RWPE2 (cell line): ENCODE results near the gene MYL12B.
A peak's percentile ranks its signal among the peaks of the same experiment; 100 is the strongest.

Source experiments
- ATAC-seq: fragments of 200-7000 bp; cut with Tn5 transposase; 3 replicates; pipeline ENCODE4 v1.9.1; 2021; ENCODE audit warnings: low read depth
- DNase-seq: peaks from one replicate; pipeline ENCODE4 v3.0.0-alpha.2; 2020; ENCODE audit warnings: low spot score
- H3K27ac ChIP-seq: fragments of 450-650 bp; 2 replicates; pipeline ENCODE4 v1.5.1; 2017; ENCODE audit warnings: mild to moderate bottlenecking; ENCODE audit not compliant: poor library complexity, severe bottlenecking
- H3K27me3 ChIP-seq: fragments of 250-450 bp; sonication (Bioruptor Pico); 2 replicates; pipeline ENCODE4 v1.5.1; 2021; ENCODE audit warnings: mild to moderate bottlenecking, moderate library complexity; ENCODE audit not compliant: insufficient read depth, poor library complexity, severe bottlenecking
- H3K36me3 ChIP-seq: fragments of 250-450 bp; sonication (Bioruptor Pico); 2 replicates; pipeline ENCODE4 v1.5.1; 2020; ENCODE audit warnings: low read depth, mild to moderate bottlenecking, moderate library complexity
- H3K4me1 ChIP-seq: fragments of 250-450 bp; sonication (Bioruptor Pico); 2 replicates; pipeline ENCODE4 v1.5.1; 2021; ENCODE audit warnings: mild to moderate bottlenecking, moderate library complexity; ENCODE audit not compliant: insufficient read depth, poor library complexity, severe bottlenecking
- H3K4me3 ChIP-seq: fragments of 250-450 bp; sonication (Bioruptor Pico); 2 replicates; pipeline ENCODE4 v1.5.1; 2021; ENCODE audit warnings: mild to moderate bottlenecking, moderate library complexity; ENCODE audit not compliant: severe bottlenecking
- H3K9me3 ChIP-seq: fragments of 250-450 bp; sonication (Bioruptor Pico); 2 replicates; pipeline ENCODE4 v1.5.1; 2021; ENCODE audit warnings: mild to moderate bottlenecking, moderate library complexity; ENCODE audit not compliant: severe bottlenecking
- CTCF ChIP-seq: fragments of 450-650 bp; IDR thresholded peaks from one replicate; pipeline ENCODE4 v1.5.1; 2017; ENCODE audit warnings: mild to moderate bottlenecking, moderate library complexity; ENCODE audit not compliant: poor library complexity, severe bottlenecking

MYL12B gene

GRCh38 chr18:3250237-3251107 is 11.5 kb upstream of the MYL12B start:
- Histone ChIP-seq H3K4me1 (peaks cover 35% of the 10 kb centered on the region), H3K27me3 (no peaks in the 10 kb centered on the region), H3K9me3 (no peaks in the 10 kb centered on the region), H3K27ac (peak overlapping the region; percentile 89), H3K36me3 (peaks cover 71% of the 10 kb centered on the region), H3K4me3 (no peak overlapping the region)
- DNase-seq (no peak), ATAC-seq (peak; percentile 24)
- TF ChIP-seq CTCF, result no peak

- Histone ChIP-seq H3K36me3 (peaks cover 81% of the 10 kb centered on the region), H3K4me1 (peaks cover 40% of the 10 kb centered on the region), H3K27me3 (no peaks in the 10 kb centered on the region), H3K27ac (peak overlapping the region; percentile 89), H3K4me3 (no peak overlapping the region), H3K9me3 (no peaks in the 10 kb centered on the region)
- TF ChIP-seq CTCF, result no peak
- DNase-seq (no peak), ATAC-seq (no peak)
These were observed 10.5 kb upstream of the MYL12B start for GRCh38 chr18:3251249-3251962.

GRCh38 chr18:3251963-3252277 is 10.0 kb upstream of the MYL12B start:
- Histone ChIP-seq H3K4me1 (peaks cover 45% of the 10 kb centered on the region), H3K27me3 (no peaks in the 10 kb centered on the region), H3K9me3 (no peaks in the 10 kb centered on the region), H3K4me3 (no peak overlapping the region), H3K36me3 (peaks cover 86% of the 10 kb centered on the region), H3K27ac (peak overlapping the region; percentile 89)
- ATAC-seq, result no peak
- DNase-seq, result no peak
- no peak for TF ChIP-seq CTCF

- no peak overlapping the region for H3K27ac ChIP-seq
- DNase-seq, result no peak
- peaks cover 94% of the 10 kb centered on the region for H3K36me3 ChIP-seq
- TF ChIP-seq CTCF, result no peak
- no peak overlapping the region for H3K4me3 ChIP-seq
- peaks cover 48% of the 10 kb centered on the region for H3K4me1 ChIP-seq
- no peak for ATAC-seq
- H3K27me3 ChIP-seq, result no peaks in the 10 kb centered on the region
- H3K9me3 ChIP-seq, result no peaks in the 10 kb centered on the region
These were observed 9.1 kb upstream of the MYL12B start for GRCh38 chr18:3252843-3253242.
